GM12873 (cell line): ENCODE measurements around the gene FIG4.

Experiments used
- CTCF ChIP-seq: IDR thresholded peaks from 2 replicates; pipeline ENCODE4 v1.5.1; 2012; ENCODE audit warnings: low read depth, mild to moderate bottlenecking, moderate library complexity, low read length, control low read depth; ENCODE audit not compliant: insufficient read depth; ENCODE audit errors: missing control alignments

FIG4 gene

GRCh38 chr6:109793792-109794191 is 102.7 kb downstream of the FIG4 start:
- TF ChIP-seq CTCF, result no peak

- TF ChIP-seq CTCF, result no peak
Observed at GRCh38 chr6:109794201-109794923, 103.3 kb downstream of the FIG4 start.

DNA sequence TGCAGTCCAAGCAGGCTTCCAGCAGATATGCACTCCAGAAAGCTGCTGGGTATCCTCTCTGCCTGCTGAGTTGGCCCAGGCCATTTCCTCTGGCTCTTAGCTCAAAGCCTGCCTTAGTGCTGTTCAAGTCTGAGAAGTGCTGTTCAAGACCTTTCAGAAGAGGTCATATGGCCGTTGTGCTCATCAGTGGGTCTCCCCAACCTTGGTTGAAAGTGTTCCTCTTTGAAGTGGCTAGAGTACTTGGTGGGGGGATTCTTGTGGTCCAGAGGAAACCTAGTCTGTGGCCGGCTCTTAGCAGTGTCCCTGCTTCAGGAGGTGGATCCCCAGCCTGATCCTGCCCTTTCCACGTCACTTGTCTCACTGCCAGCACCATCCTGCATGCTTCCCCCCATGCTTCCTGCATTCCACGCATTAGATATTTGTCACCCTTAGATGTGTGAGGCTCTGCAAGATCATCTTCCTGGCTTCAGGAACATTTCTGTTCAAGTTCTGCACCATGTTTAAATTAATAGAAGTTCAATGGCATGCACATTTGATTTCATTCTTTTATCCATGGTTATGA is 105.0 kb downstream of the FIG4 start:
- TF ChIP-seq CTCF, result no peak

- TF ChIP-seq CTCF, result no peak
Observed at GRCh38 chr6:109799129-109799528, 108.0 kb downstream of the FIG4 start.

DNA sequence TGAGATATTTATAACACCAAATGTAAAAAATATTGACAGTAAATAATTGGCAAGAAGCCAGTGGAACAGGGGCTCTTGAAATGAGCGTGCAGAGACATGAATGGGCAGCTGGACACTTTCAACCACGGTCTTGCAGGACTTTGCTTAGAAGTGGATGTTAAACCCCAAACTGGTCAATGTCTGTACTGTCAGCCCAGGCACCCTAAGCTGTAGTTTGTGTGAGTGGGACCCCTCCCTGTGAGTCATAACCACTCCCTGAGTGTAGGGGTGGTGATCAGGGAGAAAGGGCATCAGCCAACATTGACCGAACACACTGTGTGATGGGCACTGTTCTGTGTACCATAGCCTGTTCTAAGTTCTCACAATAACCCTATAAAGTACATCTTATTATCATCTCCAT is 108.6 kb downstream of the FIG4 start:
- TF ChIP-seq CTCF, result no peak

DNA sequence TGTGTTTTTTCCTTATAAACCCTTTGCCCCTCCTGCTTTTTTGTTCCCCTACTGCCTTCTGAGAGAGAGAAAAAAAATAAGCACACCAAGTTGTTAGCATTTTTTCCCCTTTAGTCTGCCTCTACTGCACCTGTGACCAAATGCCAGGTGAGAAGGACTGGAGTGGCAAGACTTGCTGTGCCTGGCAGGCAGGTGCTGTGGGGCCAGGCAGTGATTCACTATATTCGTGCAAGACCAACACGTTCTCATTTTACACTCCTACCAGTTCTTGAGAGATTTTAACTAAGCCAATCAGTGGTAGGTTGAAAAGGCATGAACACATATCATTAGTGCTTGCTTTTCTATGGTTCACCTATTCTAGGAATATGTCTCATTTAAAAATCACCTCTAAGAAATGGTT is 109.7 kb downstream of the FIG4 start:
- TF ChIP-seq CTCF, result no peak

- no peak for TF ChIP-seq CTCF
Observed at GRCh38 chr6:109801794-109802193, 110.7 kb downstream of the FIG4 start.
